GM23338 (cell line): ENCODE measurements around the gene TAS2R41. TPM values are rescaled to one million over a fixed set of nuclear protein-coding genes. Genes with fewer than 3 reads are reported as not detected.

Experiments used
- ATAC-seq: fragments of 200-7000 bp; cut with Tn5 transposase; 3 replicates; pipeline ENCODE4 v1.9.1; 2020
- DNase-seq: peaks from one replicate; pipeline ENCODE4 v3.0.0-alpha.2; 2015; ENCODE audit warnings: low spot score
- H2AFZ ChIP-seq: fragments of 200-600 bp; sonication (generic); 2 replicates; pipeline ENCODE4 v1.8.0; 2016; ENCODE audit warnings: antibody characterized with exemption, mild to moderate bottlenecking, moderate library complexity
- H3F3A ChIP-seq: fragments of 200-600 bp; sonication (generic); replicated peaks from 2 replicates; pipeline ENCODE4 v1.8.0; 2017; ENCODE audit warnings: antibody characterized with exemption, mixed run types, low read depth
- H3K27ac ChIP-seq: fragments of 200-600 bp; sonication (generic); 2 replicates; pipeline ENCODE4 v1.6.1; 2016; ENCODE audit warnings: low read depth
- H3K27me3 ChIP-seq: fragments of 200-600 bp; sonication (generic); 2 replicates; pipeline ENCODE4 v1.8.0; 2016; ENCODE audit warnings: mild to moderate bottlenecking, mixed run types, moderate library complexity; ENCODE audit not compliant: insufficient read depth
- H3K36me3 ChIP-seq: fragments of 200-600 bp; sonication (generic); 2 replicates; pipeline ENCODE4 v1.8.0; 2016; ENCODE audit warnings: mild to moderate bottlenecking; ENCODE audit not compliant: insufficient read depth
- H3K4me1 ChIP-seq: fragments of 200-600 bp; sonication (generic); 2 replicates; pipeline ENCODE4 v1.8.0; 2016; ENCODE audit warnings: mild to moderate bottlenecking, moderate library complexity; ENCODE audit not compliant: insufficient read depth
- H3K4me2 ChIP-seq: fragments of 200-600 bp; sonication (generic); 2 replicates; pipeline ENCODE4 v1.7.1; 2017; ENCODE audit warnings: mixed run types
- H3K4me3 ChIP-seq: fragments of 200-600 bp; sonication (generic); 2 replicates; pipeline ENCODE4 v1.6.1; 2016; ENCODE audit warnings: mixed run types
- H3K79me2 ChIP-seq: fragments of 200-600 bp; sonication (generic); replicated peaks from 2 replicates; pipeline ENCODE4 v1.8.0; 2017; ENCODE audit warnings: mild to moderate bottlenecking; ENCODE audit not compliant: insufficient read depth
- H3K9me2 ChIP-seq: fragments of 200-600 bp; sonication (generic); 2 replicates; pipeline ENCODE4 v1.8.0; 2017; ENCODE audit not compliant: insufficient read depth
- H4K20me1 ChIP-seq: fragments of 200-600 bp; sonication (generic); replicated peaks from 2 replicates; pipeline ENCODE4 v1.8.0; 2017; ENCODE audit warnings: mild to moderate bottlenecking; ENCODE audit not compliant: insufficient read depth
- H3K27ac Mint-ChIP-seq: 2 replicates; pipeline ENCODE4 v1.8.0; 2020; ENCODE audit warnings: inconsistent platforms, mild to moderate bottlenecking, moderate library complexity, mixed read lengths
- H3K27me3 Mint-ChIP-seq: 3 replicates; pipeline ENCODE4 v1.8.0; 2022; ENCODE audit warnings: low read depth, mild to moderate bottlenecking, moderate library complexity, mixed read lengths, inconsistent platforms; ENCODE audit not compliant: insufficient read depth, poor library complexity
- H3K36me3 Mint-ChIP-seq: 3 replicates; pipeline ENCODE4 v1.8.0; 2021; ENCODE audit warnings: low read depth, mild to moderate bottlenecking, inconsistent platforms, moderate library complexity, mixed read lengths
- H3K4me1 Mint-ChIP-seq: 3 replicates; pipeline ENCODE4 v1.8.0; 2020; ENCODE audit warnings: mild to moderate bottlenecking, inconsistent platforms, mixed read lengths
- H3K4me3 Mint-ChIP-seq: 3 replicates; pipeline ENCODE4 v1.8.0; 2021; ENCODE audit warnings: moderate library complexity, mild to moderate bottlenecking, inconsistent platforms, mixed read lengths
- H3K9me3 Mint-ChIP-seq: 3 replicates; pipeline ENCODE4 v1.8.0; 2020; ENCODE audit warnings: moderate library complexity, mild to moderate bottlenecking, inconsistent platforms, mixed read lengths
- CREB1 ChIP-seq: fragments of 250-450 bp; sonication (Bioruptor Pico); IDR thresholded peaks from 2 replicates; pipeline ENCODE4 v1.5.0; 2020; ENCODE audit warnings: low read depth, mild to moderate bottlenecking, moderate library complexity
- EZH2 ChIP-seq: fragments of 200-600 bp; sonication (generic); IDR thresholded peaks from one replicate; pipeline ENCODE4 v1.8.0; 2017; ENCODE audit warnings: antibody characterized with exemption, mild to moderate bottlenecking, low read depth; ENCODE audit not compliant: unreplicated experiment
- EZH2phosphoT487 ChIP-seq: fragments of 200-600 bp; sonication (generic); IDR thresholded peaks from one replicate; pipeline ENCODE4 v1.8.1; 2018; ENCODE audit warnings: antibody characterized with exemption; ENCODE audit not compliant: unreplicated experiment
- NANOG ChIP-seq: IDR thresholded peaks from 2 replicates; pipeline ENCODE4 v1.6.1; 2016; ENCODE audit warnings: antibody characterized with exemption, borderline replicate concordance
- POLR2AphosphoS5 ChIP-seq: IDR thresholded peaks from 2 replicates; pipeline ENCODE4 v1.6.1; 2016; ENCODE audit warnings: antibody characterized with exemption, low read depth
- STAT1 ChIP-seq: IDR thresholded peaks from one replicate; pipeline ENCODE4 v1.6.1; 2016; ENCODE audit warnings: antibody characterized with exemption; ENCODE audit not compliant: unreplicated experiment
- ZNF331 ChIP-seq: fragments of 250-450 bp; sonication (Bioruptor Pico); IDR thresholded peaks from 2 replicates; pipeline ENCODE4 v1.5.0; 2020; ENCODE audit warnings: low read depth, mild to moderate bottlenecking, moderate library complexity
- ZNF462 ChIP-seq: fragments of 250-450 bp; sonication (Bioruptor Pico); IDR thresholded peaks from 2 replicates; pipeline ENCODE4 v1.5.0; 2020; ENCODE audit warnings: mild to moderate bottlenecking, moderate library complexity
- polyA plus RNA-seq: library from polyadenylated mRNA; unstranded; fragments of >200 nt; fragmentation: Nextera tagmentation; extraction: Ambion mirVana; gene quantifications from 2 replicates; pipeline ENCODE4 v1.2.1, GENCODE V29; 2016
- total RNA-seq: library from RNA; depleted of rRNA; stranded (reverse); fragments of >200 nt; shearing (Covaris generic); gene quantifications from 2 replicates; pipeline ENCODE4 v1.2.3, GENCODE V29; 2014
- TF ChIP-seq, protein P1 (sequence below): IDR thresholded peaks from 2 replicates; pipeline ENCODE4 v1.6.1; 2016; ENCODE audit warnings: antibody characterized with exemption
- TF ChIP-seq, protein P2 (sequence below), 2 experiments: fragments of 200-600 bp in 1 of 2; sonication (generic) in 1 of 2; conservative IDR thresholded peaks; 2 replicates each; pipeline versions ENCODE4 v1.5.1 to v1.6.1; 2016 to 2017; ENCODE audit warnings: antibody characterized with exemption in 2 of 2, low read depth in 2 of 2, mild to moderate bottlenecking in 2 of 2, moderate library complexity in 1 of 2

Gene TAS2R41
- total and polyA plus RNA-seq, 2 experiments from 2014 or later, result 1.2 TPM; not detected in 1

GRCh38 chr7:143487061-143487460, 9.4 kb downstream of the TAS2R41 start:
- ATAC-seq (no peak), DNase-seq (no peak)
- TF ChIP-seq POLR2AphosphoS5, result no peak
- TF ChIP-seq, protein P1, sequence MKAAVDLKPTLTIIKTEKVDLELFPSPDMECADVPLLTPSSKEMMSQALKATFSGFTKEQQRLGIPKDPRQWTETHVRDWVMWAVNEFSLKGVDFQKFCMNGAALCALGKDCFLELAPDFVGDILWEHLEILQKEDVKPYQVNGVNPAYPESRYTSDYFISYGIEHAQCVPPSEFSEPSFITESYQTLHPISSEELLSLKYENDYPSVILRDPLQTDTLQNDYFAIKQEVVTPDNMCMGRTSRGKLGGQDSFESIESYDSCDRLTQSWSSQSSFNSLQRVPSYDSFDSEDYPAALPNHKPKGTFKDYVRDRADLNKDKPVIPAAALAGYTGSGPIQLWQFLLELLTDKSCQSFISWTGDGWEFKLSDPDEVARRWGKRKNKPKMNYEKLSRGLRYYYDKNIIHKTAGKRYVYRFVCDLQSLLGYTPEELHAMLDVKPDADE, result no peak
- no peak for TF ChIP-seq ZNF462 (CRISPR knock-in tag)
- Histone ChIP-seq H3K4me1 (no peaks in the 10 kb centered on the region), H3K4me2 (no peak overlapping the region), H3K27ac (no peak overlapping the region), H3F3A (no peaks in the 10 kb centered on the region), H3K36me3 (no peaks in the 10 kb centered on the region), H2AFZ (no peak overlapping the region), H3K27me3 (no peaks in the 10 kb centered on the region), H3K9me2 (no peaks in the 10 kb centered on the region), H4K20me1 (no peaks in the 10 kb centered on the region), H3K79me2 (no peaks in the 10 kb centered on the region), H3K4me3 (no peak overlapping the region)
- Mint-ChIP-seq H3K4me3 (no peak overlapping the region), H3K4me1 (no peaks in the 10 kb centered on the region), H3K27ac (no peak overlapping the region), H3K27me3 (no peaks in the 10 kb centered on the region), H3K36me3 (no peaks in the 10 kb centered on the region), H3K9me3 (no peaks in the 10 kb centered on the region)

GRCh38 chr7:143487566-143487965, 9.9 kb downstream of the TAS2R41 start:
- H3K36me3 Mint-ChIP-seq, result no peaks in the 10 kb centered on the region
- H3K4me1 ChIP-seq, result no peaks in the 10 kb centered on the region
- H3K27me3 ChIP-seq, result no peaks in the 10 kb centered on the region
- H3K4me3 Mint-ChIP-seq, result no peak overlapping the region
- H3K4me2 ChIP-seq, result no peak overlapping the region
- no peaks in the 10 kb centered on the region for H4K20me1 ChIP-seq
- no peaks in the 10 kb centered on the region for H3F3A ChIP-seq
- no peak for DNase-seq
- H3K9me3 Mint-ChIP-seq, result no peaks in the 10 kb centered on the region
- H3K9me2 ChIP-seq, result no peaks in the 10 kb centered on the region
- TF ChIP-seq, protein P2, sequence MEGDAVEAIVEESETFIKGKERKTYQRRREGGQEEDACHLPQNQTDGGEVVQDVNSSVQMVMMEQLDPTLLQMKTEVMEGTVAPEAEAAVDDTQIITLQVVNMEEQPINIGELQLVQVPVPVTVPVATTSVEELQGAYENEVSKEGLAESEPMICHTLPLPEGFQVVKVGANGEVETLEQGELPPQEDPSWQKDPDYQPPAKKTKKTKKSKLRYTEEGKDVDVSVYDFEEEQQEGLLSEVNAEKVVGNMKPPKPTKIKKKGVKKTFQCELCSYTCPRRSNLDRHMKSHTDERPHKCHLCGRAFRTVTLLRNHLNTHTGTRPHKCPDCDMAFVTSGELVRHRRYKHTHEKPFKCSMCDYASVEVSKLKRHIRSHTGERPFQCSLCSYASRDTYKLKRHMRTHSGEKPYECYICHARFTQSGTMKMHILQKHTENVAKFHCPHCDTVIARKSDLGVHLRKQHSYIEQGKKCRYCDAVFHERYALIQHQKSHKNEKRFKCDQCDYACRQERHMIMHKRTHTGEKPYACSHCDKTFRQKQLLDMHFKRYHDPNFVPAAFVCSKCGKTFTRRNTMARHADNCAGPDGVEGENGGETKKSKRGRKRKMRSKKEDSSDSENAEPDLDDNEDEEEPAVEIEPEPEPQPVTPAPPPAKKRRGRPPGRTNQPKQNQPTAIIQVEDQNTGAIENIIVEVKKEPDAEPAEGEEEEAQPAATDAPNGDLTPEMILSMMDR (conservative IDR thresholded peaks at IDR 0.05; ENCODE audit: low read depth in 2 of 2), result no peak
- TF ChIP-seq EZH2, result no peak
- TF ChIP-seq CREB1 (CRISPR knock-in tag), result no peak
- no peak for TF ChIP-seq ZNF331 (CRISPR knock-in tag)
- no peak for TF ChIP-seq NANOG
- TF ChIP-seq EZH2phosphoT487, result no peak
- no peak for TF ChIP-seq STAT1
- TF ChIP-seq, protein P1, result no peak
- no peak for TF ChIP-seq POLR2AphosphoS5
- ATAC-seq, result no peak
- no peaks in the 10 kb centered on the region for H3K27me3 Mint-ChIP-seq
- H3K36me3 ChIP-seq, result no peaks in the 10 kb centered on the region
- no peak overlapping the region for H3K4me3 ChIP-seq
- no peaks in the 10 kb centered on the region for H3K4me1 Mint-ChIP-seq
- H2AFZ ChIP-seq, result no peak overlapping the region
- no peak overlapping the region for H3K27ac ChIP-seq
- H3K27ac Mint-ChIP-seq, result no peak overlapping the region
- no peaks in the 10 kb centered on the region for H3K79me2 ChIP-seq
